ENCODE data around the gene MTHFD2L.

- TF ChIP-seq CTCF (IDR thresholded peaks at IDR 0.05; ENCODE audit: borderline replicate concordance, extremely low read depth, low read length, poor library complexity, severe bottlenecking) = no peak
- no peak for TF ChIP-seq EZH2 (IDR thresholded peaks at IDR 0.05; ENCODE audit: borderline replicate concordance, low read depth, low read length, severe bottlenecking)
Measured at GRCh38 chr4:74316397-74316796, 158.5 kb downstream of the MTHFD2L start.
